Loucy (cell line): Measurements from ENCODE around the gene TMEM270.

Source experiments
- EZH2phosphoT487 ChIP-seq: fragments of 200-600 bp; IDR thresholded peaks from 2 replicates; pipeline ENCODE4 v1.6.1; 2018; ENCODE audit warnings: antibody characterized with exemption, mild to moderate bottlenecking, moderate library complexity, borderline replicate concordance
- TF ChIP-seq, protein P1 (sequence below): fragments of 200-600 bp; sonication (generic); conservative IDR thresholded peaks from 2 replicates; pipeline ENCODE4 v1.5.1; 2014; ENCODE audit warnings: mild to moderate bottlenecking, antibody characterized with exemption, low read length

DNA sequence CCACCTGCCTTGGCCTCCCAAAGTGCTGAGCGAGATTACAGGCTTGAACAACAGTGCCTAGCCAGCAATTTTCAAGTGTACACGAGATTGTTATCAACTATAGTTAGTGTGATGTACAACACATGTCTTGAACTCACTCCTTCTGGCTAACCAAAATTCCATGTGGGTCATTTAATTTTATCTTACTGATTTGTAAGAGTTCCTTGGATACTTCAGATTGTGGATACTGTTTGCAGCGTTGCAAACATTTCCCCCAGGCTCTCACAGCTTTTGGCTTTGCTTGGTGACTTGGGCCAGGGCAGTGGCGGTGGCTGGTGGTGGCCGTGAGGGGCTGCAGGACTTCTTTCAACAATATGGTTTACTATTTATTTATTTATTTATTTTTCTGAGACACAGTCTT lies 8.5 kb upstream of the TMEM270 start:
- TF ChIP-seq, protein P1, sequence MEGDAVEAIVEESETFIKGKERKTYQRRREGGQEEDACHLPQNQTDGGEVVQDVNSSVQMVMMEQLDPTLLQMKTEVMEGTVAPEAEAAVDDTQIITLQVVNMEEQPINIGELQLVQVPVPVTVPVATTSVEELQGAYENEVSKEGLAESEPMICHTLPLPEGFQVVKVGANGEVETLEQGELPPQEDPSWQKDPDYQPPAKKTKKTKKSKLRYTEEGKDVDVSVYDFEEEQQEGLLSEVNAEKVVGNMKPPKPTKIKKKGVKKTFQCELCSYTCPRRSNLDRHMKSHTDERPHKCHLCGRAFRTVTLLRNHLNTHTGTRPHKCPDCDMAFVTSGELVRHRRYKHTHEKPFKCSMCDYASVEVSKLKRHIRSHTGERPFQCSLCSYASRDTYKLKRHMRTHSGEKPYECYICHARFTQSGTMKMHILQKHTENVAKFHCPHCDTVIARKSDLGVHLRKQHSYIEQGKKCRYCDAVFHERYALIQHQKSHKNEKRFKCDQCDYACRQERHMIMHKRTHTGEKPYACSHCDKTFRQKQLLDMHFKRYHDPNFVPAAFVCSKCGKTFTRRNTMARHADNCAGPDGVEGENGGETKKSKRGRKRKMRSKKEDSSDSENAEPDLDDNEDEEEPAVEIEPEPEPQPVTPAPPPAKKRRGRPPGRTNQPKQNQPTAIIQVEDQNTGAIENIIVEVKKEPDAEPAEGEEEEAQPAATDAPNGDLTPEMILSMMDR: no peak
- TF ChIP-seq EZH2phosphoT487: no peak
